Stimulated activated naive CD8-positive, alpha-beta T cell treated with anti-CD3 and anti-CD28 coated beads, Interleukin-15, Interleukin-2, amounts not matched to agents 100 U/mL and 50 U/mL, for 24 hours (primary cell): ENCODE measurements around the gene IRGC.
A peak's percentile ranks its signal among the peaks of the same experiment; 100 is the strongest.

ENCODE experiments used
- ATAC-seq: fragments of 150-1000 bp; cut with Tn5 transposase; one replicate; pipeline ENCODE4 v1.10.0; 2021
- DNase-seq: peaks from one replicate; pipeline ENCODE4 v3.0.0; 2021

The IRGC gene

GRCh38 chr19:43725468-43725867, 9.6 kb downstream of the IRGC start:
- DNase-seq (no peak), ATAC-seq (no peak)

GRCh38 chr19:43726736-43727592, 11.1 kb downstream of the IRGC start:
- ATAC-seq (no peak), DNase-seq (no peak)

DNA sequence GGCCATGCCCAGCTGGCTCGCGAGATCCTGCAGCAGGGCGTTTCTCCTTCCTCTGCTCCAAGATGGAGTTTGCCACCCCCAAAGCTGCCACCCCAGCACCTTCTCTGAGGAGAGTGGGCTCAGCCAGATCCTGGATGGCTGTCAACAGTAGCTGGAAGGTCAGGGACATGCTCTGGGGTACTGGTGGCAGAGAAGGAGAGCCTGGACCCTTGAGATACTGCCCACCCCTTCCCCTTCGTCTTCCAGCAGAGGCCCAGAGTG, 11.6 kb downstream of the IRGC start:
- no peak for ATAC-seq

DNA sequence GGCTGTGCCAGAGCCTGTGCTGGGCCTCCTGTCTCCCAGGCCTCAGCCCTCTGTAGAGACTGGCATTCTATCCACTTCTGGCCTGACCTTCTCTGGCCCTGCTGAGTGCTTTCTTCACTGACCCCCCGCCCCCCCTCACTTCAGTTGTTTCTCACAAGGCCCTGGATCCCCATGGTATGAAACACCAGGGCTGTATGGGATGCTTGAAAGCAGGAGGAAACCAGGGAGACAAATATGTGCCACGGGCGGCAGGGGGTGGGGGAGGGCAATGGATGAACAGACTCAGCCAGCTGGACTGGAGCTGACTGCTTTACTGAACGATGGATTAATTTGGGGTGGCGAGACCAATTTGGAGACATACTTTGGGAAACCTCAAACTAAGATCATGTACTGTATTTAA, 14.0 kb downstream of the IRGC start:
- no peak for ATAC-seq
- DNase-seq, result no peak

More for the DNA sequence above, 11.6 kb downstream of the IRGC start:
- no peak for DNase-seq

- no peak for DNase-seq
- no peak for ATAC-seq
Measured at GRCh38 chr19:43731346-43731745, 15.5 kb downstream of the IRGC start.

DNA sequence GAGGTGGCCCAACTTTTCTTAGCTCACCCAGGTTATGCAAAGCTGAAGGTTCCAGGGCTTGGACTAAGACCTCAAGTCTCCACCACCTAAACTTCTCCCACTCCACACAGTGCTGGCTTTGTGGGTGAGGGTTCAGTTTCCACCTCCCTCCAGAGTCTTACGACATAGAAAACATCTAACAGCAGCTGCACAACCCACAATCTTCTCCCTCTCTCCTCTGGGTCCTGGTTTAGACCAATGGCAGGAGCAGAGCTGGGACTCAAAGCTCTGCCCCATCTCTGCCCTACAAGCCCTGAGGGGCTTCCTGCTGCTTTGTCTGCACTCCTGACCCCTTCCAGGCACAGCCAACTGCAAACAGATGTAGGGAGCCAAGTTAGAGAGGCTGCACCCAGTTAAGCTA, 16.0 kb downstream of the IRGC start:
- no peak for DNase-seq
- ATAC-seq, result no peak

DNA sequence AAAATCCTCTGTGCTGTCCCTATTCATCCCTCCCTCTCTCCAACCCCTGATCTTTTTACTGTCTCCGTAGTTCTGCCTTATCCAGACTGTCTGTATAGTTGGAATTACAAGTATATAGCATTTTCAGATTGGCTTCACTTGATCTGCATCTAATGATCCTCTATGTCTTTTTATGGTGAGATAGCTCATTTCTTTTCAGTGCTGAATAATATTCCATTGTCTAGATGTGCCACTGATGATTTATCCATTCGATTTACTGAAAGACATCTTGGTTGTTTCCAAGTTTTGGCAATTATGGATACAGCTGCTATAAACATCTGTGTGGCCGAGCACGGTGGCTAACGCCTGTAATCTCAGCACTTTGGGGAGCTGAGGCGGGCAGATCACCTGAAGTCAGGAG, 19.1 kb downstream of the IRGC start:
- ATAC-seq, result no peak

GRCh38 chr19:43735957-43736356, 20.1 kb downstream of the IRGC start:
- no peak for ATAC-seq

More for the DNA sequence above, 19.1 kb downstream of the IRGC start:
- DNase-seq, result no peak

DNA sequence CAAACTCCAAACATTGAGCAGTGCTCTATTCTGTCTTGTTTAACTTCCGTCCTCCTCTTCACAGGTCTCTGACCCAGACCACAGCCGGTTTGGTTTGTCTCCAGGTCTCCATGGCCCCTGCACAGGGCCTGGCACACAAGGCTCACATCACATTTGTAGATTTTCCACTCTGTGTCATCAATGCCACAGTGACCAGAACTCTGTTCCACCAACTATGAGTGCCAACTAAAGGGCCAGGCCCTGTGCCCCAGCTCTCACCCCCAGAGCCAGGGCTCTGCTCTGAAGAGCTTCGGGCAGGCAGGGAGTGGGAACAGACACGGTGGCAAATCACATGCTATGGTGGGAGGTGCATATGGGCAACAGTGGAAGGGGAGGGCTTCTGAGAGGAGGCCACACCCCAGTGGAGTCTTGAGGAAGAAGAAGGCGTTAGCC, 22.9 kb downstream of the IRGC start:
- ATAC-seq (no peak), DNase-seq (no peak)

More at GRCh38 chr19:43735957-43736356, 20.1 kb downstream of the IRGC start:
- DNase-seq, result no peak

DNA sequence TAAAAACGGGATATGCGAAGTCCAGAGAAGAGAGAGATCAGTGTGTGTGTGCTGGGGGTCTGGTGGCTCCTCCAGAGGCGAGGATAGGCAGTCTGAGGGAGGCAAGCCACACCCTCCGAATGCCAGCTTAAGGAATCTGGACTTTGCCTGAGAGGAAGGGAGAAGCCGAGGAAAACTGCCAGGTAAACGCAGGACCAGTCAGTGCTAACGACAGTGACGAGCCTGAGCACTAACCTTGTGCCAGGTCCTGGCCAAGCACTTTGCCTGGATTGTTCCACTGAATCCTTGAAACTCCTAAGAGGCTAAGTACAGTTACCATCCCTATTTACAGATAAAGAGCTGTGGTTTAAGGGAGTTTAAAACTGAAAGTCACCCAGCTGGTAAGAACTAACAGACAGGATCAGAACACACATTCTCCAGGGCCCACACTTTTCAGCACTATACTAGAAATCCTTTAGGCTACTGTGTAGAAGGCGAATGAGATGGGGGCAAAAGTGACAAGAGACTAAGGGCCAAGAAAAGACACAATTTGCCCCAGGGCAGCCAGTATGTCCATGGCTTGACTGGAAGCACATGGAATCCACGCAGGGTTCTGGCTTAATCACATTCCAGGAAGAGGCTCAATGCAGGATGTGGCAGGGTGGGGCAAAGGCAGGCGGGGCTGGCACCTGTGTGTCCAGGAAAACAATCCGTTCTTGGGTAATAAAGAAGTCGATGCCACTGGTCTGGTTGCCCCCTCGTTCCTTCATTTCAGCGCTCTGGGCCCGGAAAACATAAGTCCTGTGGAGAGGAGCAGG, 23.8 kb downstream of the IRGC start:
- DNase-seq, result no peak
- ATAC-seq, result no peak

DNA sequence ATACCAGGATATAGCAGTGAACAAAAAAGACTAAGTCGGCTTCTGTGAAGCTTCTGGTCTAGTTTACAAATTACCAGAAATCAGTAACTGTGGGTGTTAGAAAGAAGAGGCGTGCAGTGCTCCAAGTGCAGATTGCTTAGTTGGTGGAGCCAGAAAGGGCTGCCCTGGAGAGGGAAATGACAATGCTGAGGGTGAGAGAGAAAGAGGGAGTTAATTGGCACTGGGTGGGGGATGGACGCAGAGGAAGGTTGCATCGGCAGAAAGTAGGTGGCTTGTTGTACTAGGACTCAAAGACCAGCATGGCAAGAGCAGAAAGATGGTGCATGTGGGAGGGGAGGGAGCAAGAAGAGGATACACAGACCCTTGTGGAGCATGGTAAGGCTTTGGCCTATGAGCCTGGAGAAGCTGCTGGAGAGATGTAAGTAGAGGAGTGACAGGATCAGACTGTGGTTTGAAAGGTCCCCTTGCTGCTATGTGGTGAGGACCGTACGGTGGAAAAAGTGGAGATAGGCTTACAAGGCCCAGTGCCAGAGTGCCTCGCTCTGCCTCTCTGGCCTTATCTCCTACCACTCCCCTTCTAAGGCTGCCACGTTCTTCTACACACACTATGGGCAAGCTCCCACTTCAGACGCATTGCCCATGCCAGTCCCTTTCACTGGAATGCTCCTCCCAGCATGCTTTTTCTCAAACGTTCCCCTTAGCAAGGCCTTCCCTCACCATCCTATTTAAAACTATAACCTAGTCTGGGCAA, 25.4 kb downstream of the IRGC start:
- DNase-seq (no peak), ATAC-seq (no peak)

DNA sequence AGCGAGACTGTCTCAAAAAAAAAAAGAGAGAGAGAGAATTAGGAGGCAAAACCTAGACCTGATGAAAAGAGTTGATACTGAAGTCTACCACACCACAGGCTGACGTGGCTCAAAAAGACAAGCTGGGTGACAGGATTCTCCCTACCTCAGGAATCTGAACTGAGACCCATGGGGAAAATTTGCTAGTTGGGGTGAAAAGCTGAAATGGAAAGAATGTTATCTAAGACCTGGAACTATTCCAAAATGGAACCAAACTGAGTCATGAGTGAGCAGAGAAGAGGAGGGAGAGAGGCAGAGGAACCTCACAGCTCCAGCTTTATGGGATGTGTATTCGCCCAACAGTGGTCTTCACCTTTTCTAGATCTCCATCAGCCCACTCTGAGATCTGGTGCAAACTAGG, 27.2 kb downstream of the IRGC start:
- ATAC-seq (no peak), DNase-seq (no peak)

- ATAC-seq, result no peak
- no peak for DNase-seq
Measured at GRCh38 chr19:43747557-43748204, 31.8 kb downstream of the IRGC start.

- DNase-seq, result no peak
- ATAC-seq, result no peak
Measured at GRCh38 chr19:43748205-43748594, 32.3 kb downstream of the IRGC start.

DNA sequence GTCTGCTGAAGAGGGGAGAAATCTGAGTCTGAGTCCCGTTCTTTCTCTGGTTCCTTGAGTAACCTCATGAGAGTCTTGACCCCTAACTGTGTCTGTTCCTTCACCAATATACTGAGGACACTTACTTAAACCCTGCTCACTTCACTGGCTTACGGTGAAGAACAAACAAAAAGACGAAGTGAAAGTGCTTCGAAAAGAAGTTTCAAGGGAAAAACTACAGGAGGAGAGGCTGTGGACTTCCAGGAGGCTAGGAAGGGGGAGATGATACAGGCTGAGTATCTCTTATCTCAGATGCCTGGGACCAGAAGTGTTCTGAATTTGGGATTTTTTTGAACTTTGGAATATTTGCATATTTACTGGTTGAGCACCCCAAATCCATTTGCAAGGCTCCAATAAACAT, 32.8 kb downstream of the IRGC start:
- ATAC-seq, result no peak
- DNase-seq, result no peak

- no peak for ATAC-seq
Measured at GRCh38 chr19:43749152-43749551, 33.3 kb downstream of the IRGC start.

GRCh38 chr19:43749898-43750297, 34.0 kb downstream of the IRGC start:
- DNase-seq (no peak), ATAC-seq (no peak)

More at GRCh38 chr19:43749152-43749551, 33.3 kb downstream of the IRGC start:
- DNase-seq, result no peak

GRCh38 chr19:43751466-43752220, 35.8 kb downstream of the IRGC start:
- DNase-seq (no peak), ATAC-seq (no peak)

DNA sequence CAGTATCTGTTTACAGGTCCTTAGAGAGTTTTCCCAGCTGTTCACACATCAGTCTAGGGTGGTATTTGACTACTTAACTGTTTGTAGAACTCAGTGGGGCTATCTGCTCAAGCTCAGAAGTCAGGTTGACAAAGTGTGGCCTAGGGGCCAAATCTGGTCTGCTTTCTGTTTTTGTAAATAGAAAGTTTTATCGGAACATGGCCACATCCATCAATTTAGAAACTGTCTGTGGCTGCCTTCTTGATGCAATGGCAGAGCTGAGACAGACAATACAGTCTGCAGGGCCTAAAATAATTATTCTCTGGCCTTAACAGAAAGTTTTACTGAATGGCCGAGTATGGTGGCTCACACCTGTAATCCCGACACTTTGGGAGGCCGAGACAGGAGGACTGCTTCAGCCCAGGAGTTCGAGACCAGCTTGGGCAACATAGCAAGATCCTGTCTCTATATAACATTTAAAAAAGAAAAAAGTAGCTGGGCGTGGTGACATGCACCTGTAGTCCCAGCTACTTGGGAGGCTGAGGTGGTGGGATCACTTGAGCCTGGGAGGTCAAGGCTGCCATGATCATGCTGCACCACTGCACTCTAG, 36.5 kb downstream of the IRGC start:
- DNase-seq (no peak), ATAC-seq (no peak)

GRCh38 chr19:43754253-43754502, 38.3 kb downstream of the IRGC start:
- DNase-seq (no peak), ATAC-seq (no peak)

DNA sequence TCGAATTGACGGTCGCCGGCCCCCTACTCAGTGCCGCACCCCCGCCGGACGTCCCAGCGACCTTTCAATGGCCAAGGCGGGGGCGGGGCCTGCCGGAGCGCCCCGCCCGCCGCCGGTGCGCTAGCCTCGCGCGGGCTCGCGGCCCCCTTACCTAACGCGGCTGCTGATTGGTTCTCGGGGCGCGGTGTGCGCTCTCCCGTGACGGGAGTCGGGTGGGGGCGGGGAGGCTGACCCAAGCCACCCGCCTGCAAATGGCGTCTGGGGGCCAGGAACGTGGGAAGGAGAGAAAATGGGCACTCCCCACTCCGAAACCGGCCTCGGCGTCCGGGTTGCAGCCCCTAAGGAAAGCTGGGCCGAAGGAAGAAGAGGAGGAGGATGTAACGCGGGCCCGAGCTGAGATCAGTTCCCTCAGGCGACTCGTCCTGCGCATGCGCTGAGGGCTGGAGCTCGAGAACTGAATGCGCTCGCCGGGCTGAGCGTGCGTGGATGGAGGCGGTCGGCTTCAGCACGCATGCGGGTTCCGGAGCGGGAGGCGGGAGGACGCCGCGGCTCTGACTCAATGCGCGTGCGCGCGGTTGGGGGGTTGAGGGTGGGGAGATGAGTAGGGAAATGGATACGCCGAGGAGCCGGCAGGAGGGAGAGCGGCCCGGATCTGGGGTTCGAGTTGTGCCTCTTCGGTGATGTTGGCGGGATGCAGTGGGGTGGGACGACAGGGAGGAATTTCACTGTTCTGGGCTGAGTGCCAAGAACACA, 38.8 kb downstream of the IRGC start, which contains the start of gene SMG9:
SMG9 (minus strand) TSS at position 460 of the 753 bp plus-strand sequence. CDS start 4,221 bp downstream, outside the sequence.
- ATAC-seq (peak; percentile 79), DNase-seq (peak; percentile 99)
